GM18873 (cell line): ENCODE measurements around the gene FAM13C.

Source experiments
- ATAC-seq: cut with Tn5 transposase; IDR thresholded peaks from one replicate; pipeline ENCODE4 v1.9.1; 2021; ENCODE audit warnings: mild to moderate bottlenecking, moderate library complexity, moderate number of reproducible peaks; ENCODE audit not compliant: unreplicated experiment, low FRiP score

Gene FAM13C

GRCh38 chr10:59283456-59284091, 78.8 kb downstream of the FAM13C start:
- ATAC-seq = no peak

GRCh38 chr10:59281861-59282260, 80.5 kb downstream of the FAM13C start:
- ATAC-seq = no peak

- no peak for ATAC-seq
These were observed 82.3 kb downstream of the FAM13C start for GRCh38 chr10:59279991-59280505.

- ATAC-seq = no peak
These were observed 82.9 kb downstream of the FAM13C start for GRCh38 chr10:59279476-59279875.

GRCh38 chr10:59276919-59277318, 85.4 kb downstream of the FAM13C start:
- no peak for ATAC-seq

DNA sequence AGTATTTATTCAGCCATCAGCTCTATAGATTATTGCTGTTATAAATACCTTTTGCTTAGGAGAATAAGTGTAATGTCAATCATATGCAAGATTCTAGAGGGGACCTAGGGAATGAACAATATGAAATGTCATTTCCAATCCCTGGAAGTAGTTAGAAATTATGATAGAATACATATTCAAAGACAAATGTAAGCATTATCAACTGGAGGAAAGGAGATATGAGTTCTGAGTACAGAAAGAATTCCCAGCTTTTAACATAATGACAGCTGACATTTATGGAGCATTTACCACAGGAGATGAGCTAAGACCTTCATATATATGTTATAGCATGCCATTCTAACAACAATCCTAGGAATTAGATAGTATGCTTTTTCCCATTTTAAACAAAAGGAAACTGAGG, 86.2 kb downstream of the FAM13C start:
- ATAC-seq = no peak

DNA sequence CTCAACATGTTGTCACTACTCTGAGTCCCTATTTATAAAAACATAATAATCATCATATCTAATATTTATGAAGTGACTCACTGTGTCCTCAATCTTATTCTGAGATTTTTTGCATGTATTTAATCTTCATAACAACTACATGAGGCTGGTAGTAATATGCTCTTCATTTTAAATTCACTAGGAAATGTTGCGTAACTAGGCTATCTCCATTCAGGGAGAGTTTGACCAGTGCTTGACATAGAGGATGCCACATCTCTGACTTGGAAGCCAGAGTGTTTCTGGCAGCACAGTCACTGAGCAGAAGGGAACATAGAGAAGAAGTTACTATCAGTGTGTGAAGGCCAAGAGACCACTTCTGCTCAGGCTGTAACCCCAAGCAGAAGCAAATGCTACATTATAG, 88.9 kb downstream of the FAM13C start:
- no peak for ATAC-seq

DNA sequence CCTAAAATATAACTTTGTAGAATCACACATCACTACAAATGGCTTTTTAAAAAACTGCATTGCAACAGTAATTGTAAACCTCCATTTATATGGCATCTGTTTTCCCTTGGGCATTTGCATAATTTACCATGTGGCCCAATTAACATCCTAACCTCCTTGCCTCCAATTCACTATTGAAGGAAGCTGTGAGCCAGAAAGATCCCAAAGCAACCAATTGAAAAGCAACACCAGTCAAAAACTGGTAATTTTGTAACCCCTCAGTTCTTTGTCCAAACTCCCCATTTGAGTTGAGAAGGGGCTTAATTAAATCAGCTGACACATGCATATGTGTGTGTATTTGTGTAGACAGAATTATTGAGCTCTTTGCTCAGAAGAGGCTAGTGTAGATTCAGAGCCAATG, 90.3 kb downstream of the FAM13C start:
- ATAC-seq = no peak

GRCh38 chr10:59271160-59271559, 91.2 kb downstream of the FAM13C start:
- ATAC-seq = no peak

- no peak for ATAC-seq
These were observed 91.9 kb downstream of the FAM13C start for GRCh38 chr10:59270492-59270891.

GRCh38 chr10:59269651-59270050, 92.7 kb downstream of the FAM13C start:
- no peak for ATAC-seq

GRCh38 chr10:59268460-59268859, 93.9 kb downstream of the FAM13C start:
- ATAC-seq = no peak

GRCh38 chr10:59266321-59266720, 96.0 kb downstream of the FAM13C start:
- ATAC-seq = no peak

DNA sequence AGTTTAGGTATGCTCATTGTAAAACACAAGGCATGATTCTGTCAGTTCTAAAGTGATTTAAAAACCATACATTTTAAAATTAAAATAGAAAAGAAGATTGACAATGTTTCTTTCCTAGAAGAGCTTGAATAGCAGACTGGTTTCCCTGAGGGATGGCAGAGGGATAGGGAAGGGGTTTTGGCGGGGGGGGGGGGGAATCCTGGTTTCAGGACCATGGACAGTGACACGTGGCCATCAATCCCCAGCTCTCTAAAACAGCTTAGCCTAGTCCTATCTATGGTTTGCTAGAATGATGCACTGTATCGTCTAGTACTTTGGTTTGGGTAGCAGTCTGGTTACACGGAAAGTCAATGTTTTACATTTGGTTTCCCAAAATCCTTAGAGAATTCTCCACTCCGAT, 97.2 kb downstream of the FAM13C start:
- no peak for ATAC-seq

GRCh38 chr10:59258890-59259289, 103.5 kb downstream of the FAM13C start:
- ATAC-seq = no peak

DNA sequence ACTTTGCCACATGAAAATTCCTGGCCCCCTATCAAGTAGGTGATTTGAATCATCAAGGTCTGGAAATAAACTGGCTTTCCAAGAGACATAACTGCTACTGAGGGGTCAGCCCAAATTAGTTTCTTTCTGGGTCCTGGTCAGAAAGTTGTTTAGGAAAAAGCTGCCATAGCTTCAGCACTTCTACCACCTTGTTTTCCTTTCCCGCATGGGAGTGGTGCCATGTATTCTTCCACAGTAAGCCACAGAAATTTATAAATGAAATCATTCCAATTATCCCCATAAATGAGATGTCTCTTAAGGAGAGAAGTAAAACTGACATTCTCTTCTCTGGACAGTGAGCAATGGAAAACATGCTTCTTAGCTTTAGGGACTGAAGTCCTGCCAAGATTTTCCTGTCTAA, 105.1 kb downstream of the FAM13C start:
- ATAC-seq = no peak

DNA sequence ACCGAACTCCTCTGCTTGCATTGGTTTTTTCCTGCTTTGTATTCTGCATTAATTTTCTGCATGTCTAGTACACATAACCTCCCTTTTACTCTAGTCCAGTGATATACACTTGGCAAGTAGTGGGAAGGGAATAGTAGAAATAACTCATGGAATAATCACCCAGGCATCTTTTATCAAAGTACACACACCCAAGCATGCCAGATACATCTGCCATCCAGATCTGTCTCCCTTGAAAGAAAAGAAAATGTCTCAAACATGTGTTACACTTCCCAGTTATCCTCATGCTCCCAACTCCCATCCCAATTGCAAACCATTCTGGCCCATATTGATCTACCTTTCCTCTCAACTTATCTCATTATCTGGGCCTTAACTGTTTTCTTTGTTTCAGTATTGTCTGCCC, 106.9 kb downstream of the FAM13C start:
- ATAC-seq = no peak

GRCh38 chr10:59252491-59252890, 109.9 kb downstream of the FAM13C start:
- ATAC-seq = no peak

- no peak for ATAC-seq
These were observed 116.7 kb downstream of the FAM13C start for GRCh38 chr10:59245686-59246085.

DNA sequence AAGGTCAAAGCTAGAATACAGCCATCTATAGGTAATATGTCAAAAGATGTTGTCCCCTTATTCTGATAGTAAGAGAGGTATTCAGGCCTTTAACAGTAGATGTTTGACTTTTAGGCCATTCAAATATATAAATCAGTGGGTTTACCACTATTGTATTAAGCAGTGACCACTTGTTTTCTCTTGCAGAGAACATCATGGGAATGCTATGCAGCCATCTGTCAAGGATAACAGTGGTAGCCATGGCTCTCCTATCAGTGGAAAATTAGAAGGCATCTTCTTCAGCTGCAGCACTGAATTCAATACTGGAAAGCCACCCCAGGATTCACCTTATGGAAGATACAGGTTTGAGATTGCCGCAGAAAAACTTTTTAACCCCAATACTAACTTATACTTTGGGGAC, 117.5 kb downstream of the FAM13C start:
- ATAC-seq = no peak

- ATAC-seq = no peak
These were observed 118.6 kb downstream of the FAM13C start for GRCh38 chr10:59243611-59244195.

DNA sequence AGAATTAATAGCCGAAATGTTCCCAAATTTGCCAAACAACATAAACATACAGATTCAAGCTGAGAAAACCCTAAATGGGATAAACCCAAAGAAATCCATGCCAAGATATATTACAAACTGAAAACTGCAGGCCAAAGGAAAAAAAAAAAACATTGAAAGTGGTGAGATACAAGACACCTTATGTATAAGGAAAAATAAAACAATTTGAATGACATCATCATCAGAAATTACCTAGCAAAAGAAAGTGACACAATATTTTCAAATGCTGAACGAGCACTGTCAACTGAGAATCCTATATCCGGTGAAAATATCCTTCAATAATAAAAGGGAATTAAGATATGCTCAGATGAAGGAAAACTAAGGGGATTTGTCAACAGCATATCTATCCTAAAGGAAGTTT, 119.4 kb downstream of the FAM13C start:
- ATAC-seq = no peak
